Measurements from ENCODE around the gene UBE2L5.
A peak's percentile ranks its signal among the peaks of the same experiment; 100 is the strongest.

The UBE2L5 gene

DNA sequence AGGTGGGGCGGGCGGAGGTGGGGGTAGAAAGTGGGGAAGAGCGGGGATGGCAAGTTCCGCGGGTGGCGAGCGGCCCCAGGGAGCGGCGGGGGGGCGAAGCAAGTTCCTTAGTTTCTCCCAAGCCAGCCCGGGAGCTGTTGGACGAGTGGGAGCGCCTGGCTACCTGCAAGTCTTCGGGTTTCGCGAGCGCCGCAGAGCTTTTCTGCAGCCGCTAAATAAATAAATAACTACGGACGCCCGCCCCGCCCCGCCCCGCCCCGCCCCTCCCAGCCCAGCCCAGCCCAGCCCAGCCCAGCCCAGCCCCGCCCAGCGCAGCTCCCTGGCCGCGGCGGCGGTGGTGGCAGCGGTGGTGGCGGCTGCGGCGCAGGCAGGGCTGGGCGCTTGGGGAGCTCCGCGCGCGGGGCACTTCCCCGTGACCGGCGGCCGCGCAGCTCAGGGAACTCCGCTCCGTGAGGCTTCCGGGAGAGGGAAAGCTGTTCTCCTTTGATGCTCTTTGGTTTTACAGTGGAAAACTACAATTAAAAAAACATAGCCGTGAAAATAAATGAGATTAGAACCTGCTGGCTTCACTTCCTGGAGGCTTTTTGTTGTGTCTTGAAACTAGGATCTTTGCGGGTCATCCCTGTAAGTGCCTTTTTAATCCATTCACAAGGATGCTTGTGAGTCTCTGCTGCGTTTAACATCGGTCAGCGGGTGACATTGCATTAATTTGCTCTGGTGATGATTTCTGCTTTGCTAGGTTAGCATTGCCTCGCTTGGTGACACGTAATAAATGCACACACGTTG, at the start of gene UBE2L5:
TSS of gene UBE2L5 (plus strand) at position 440 of the 786 bp plus-strand sequence. CDS start 5,498 bp downstream, outside the sequence.
- DNase-seq (ENCODE audit: low read depth) = peak; percentile 83

DNA sequence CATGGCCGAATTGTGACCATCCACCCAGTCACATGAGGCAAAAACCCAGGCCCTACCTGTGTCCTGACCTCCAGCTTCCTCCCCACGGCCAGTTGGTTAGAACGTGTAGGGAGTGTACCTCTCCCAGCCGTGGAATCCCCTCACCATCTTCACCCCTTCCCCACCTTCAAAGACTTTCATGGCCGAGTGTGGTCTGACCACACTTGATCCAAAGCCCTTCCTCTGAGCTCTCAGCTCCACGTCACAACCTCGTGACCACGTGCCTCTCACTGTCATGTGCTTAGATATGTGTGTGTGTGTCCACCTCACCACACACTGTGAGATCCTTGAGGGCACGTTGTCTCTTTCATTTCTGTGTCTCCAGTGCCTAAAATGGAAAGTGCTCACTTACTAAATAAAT, 48.6 kb upstream of the UBE2L5 start:
- DNase-seq (ENCODE audit: low read depth) = no peak

DNA sequence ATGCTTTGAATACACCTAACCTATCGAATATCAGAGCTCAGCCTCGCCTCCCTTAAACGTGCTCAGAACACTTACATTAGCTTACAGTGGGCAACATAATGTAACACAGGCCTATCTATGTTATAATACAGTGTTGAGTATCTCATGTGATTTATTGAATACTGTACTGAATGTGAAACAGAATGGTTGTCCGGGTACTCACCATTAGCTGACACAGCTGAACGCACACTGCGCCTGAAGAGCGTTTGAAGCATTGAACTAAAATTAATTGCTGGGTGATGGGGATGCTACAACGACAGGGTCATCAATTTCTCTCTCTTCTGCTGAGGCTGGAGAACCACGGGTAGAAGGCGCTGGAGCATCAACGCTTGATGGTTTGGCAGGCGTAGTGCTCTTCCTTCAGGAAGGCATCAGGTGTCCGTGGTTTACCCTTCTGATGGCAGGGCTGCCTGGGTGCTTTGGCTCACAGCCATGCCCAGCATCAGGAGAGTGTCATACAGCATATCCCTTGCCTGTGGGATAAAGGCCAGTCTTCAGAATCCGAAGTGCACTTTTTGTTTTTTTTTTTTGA, 46.9 kb upstream of the UBE2L5 start:
- no peak for DNase-seq (ENCODE audit: low read depth)

DNA sequence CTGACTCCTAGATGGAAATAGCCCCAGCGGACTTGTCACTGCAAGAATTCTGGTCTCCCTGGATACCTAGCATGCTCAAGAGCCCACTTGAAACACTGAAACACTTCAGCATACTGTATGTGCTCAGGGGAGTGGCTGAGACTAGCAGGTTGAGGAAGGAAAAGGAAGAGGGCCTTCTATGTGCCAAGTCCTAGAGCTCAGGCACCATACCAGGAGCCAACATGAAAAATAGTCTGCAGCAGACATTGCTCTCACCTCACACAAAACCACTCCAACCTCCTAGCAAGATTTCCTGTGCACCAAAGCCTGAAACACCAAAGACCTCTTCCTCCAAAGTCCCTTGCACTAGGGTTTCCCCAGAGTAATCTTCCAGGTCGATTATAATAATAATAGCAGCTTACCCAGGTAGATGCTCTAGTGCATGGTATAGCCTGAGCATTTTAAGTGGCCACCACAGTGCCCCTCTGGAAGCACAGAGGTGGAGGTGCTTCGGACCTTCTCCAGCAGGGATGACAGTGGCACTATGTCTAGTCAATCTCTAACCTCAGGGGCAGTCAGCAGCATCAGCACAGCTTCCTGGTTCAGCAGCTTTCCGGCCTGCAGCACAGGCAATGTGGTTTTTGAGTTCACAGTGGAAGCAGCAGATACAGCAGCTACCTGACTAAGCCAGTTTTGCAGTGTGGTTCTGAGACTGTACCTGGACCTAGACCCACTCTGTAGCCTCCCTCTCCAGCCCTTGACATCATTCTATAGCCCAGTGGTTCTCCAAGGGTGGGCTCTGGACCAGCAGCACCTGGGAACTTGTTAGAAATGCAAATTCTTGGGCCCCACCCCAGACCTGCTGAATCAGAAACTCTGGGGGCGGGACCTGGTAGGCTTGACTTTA, 45.6 kb upstream of the UBE2L5 start:
- no peak for DNase-seq (ENCODE audit: low read depth)

DNA sequence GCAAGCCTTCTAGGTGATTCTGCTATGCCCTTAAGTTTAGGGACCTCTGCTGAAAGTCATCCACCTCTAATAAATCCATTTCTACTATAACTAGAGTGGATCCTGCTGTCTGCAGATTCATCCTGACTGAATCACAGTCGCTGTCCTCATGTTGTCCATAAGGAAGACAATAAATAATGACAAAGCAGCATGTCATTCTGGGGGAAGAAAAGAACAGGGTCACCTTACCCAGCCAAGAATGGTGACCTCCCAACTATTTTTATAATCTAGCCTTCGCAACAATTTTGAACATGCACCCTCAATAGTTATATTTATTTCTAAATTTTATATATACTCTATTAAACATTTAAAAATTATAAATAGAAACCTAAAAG, 45.0 kb upstream of the UBE2L5 start:
- DNase-seq (ENCODE audit: low read depth) = no peak

DNA sequence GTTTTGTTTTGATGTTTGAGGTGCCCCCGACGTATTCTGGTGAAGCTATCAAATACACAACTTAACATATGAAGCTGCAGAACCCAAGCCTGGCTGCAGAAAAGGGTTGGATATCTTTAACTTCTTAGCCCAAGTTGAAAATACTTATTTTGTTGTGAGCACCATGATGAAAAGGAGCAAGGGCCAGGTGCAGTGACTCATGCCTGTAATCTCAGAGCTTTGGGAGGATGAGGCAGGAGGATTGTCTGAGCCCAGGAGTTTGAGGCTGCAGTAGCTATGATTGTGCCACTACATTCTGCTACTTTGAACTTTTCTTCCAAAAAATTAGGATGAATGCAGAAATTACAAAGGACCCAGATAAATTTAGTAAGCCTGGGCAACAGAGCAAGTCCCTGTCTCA, 44.1 kb upstream of the UBE2L5 start:
- DNase-seq (ENCODE audit: low read depth) = no peak

DNA sequence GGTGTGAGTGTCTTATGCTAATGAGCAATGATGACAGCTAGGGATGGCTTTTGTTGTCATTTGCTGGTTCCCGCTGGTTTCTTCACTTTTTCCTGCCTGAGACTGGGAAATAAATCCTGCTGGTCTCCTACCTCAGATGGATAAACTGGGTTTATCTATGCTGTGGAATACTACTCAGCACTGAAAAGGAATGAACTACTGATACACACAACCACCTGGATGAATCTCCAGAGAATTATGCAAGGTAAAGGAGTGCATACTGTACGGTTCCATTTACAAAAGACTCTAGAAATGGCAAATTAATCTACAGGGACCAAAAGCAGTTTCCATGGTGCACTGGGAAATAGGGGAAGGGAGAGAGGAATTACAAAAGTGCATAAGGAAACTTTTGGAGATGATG, 41.2 kb upstream of the UBE2L5 start:
- no peak for DNase-seq (ENCODE audit: low read depth)

DNA sequence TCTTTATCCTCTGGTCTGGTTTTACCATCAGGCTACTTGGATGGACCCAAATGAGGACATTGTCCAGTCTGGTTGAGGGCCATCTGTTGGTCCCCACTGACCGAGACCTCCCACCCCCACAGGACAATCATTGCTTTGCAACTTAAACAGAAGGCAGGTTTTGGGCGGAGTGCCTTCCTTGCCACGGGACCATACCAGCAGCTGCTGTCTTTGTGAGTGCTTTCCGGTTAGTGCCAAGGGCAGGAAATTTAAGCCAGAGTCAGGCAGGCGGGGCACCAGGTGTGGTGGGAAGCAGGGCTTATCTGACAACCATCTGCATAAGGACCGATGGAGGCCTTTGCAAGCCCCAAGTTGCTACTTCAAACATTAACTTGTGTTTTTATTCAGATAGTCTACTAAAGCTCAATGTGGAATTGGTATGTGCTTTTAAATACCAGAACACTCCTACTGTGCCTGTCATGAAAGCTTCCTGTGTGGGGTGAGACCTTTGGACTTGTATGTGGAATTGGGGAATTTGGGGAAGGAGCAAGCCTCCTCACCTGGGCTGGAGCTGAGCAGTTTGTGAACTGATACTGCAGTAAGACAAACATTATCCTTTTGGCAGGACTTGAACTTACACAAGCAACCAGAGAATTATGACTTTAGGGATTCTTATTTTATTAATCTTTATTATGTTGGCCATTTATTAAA, 39.3 kb upstream of the UBE2L5 start:
- no peak for DNase-seq (ENCODE audit: low read depth)

DNA sequence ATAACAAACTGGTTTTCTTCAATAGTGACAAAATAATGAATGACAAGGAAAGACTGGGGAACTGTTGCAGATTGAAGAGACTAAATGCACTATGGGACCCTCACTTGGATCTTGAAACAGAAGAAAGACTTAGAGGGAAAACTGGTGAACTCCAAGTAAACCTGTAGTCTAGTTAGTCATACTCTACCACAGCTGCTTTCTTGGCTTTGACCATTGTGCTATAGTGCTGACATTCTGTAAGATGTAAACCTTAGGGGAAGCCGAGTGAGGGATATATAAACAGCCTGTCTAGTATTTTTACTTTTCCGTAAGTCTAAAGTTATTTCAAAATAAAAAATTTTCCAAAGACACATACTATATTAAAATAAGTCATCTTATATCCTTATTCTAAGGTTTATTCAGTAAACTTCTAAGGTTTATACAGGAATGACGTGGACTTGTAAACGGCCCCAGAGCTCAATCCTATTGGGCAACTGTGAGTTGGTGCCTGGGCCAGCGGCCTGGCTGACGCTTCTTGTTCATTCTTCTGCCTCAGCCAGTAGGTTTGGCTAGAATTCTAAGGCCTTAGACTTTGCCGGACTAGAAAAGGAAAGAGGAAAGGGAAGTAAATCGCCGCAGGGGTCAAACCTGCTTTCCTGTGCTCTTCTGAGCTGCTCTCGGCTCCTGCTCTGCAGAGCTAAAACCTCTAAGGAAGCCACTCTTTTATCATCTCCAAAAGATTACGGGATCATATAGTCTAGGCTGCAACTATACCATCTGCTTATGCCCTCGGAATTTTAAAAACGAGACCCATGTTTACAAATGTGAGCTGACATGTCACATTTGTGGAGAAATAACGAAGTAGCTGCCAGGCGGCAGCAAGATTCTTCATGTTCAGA, 33.6 kb upstream of the UBE2L5 start:
- DNase-seq (ENCODE audit: low read depth) = peak; percentile 77

DNA sequence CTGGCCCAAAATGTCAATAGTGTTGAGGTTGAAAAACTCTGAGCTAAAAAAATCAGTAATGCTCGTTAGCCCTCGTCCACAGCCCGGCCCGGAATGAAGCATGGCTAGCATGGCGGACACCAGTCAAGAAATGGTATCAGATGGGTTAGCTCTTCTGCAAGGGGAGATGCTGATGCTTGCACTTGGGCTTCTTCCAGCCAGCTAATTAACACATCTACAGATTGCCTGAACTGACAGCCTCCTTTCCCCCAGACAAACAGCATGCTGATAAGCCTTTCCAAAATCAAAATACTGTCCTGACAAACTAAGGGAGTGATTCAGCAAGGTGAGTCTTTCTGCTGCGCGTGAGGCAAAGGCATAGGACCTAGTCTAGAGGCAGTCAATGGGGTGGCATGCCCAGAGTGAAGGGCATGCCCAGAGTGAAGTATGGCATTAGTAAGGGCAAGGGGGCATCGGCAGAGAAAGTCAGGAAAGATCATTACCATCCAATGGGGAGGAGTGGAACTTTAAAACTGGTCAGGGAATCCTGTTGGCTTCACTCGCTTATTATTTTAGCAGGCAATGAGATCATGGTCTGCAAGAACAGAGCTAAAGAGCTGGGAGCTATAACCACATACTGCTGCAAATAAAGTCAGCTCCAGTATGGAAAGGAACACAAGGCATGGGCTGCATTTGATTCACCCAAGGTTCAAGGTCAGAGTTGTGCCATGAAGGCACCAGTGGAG, 30.2 kb upstream of the UBE2L5 start:
- DNase-seq (ENCODE audit: low read depth) = no peak

DNA sequence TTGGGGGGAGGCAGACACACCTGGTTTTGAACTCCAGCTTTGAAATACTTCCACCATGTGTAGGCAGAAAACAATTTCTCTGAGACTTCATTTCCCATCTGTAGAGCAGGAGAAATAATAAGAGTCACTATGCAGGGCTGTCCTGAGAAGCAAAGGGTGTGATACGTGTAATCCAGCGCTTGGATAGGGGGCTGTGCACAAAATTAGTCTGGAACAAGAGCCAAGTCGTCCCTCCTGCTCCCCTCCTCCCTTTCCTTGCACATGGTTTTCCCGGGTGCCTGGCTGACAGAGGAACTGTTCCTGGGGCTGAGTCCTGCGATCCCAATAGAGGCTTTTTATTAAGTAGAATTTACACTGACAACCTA, 29.6 kb upstream of the UBE2L5 start:
- DNase-seq (ENCODE audit: low read depth) = no peak

DNA sequence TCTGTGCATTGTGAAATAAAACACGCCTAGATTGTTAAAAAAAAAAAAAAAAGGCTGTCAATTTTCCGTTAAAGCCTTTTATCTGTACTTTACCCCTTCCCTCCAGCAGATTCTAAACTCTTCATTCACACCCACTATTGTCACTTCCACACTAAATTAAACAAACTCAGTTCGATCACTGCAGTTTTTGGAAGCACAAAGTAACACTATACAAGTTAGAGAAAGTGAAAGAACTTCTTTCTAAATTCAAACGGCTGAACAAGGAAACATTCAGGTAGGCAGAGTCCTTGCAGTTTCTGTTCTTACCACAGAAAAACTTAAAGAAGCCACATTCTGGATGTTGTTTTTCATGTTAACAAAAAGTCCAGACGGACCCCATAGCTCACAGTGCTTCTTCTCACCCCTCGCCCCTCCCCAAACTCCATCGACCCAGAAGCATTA, 27.5 kb upstream of the UBE2L5 start:
- DNase-seq (ENCODE audit: low read depth) = no peak

DNA sequence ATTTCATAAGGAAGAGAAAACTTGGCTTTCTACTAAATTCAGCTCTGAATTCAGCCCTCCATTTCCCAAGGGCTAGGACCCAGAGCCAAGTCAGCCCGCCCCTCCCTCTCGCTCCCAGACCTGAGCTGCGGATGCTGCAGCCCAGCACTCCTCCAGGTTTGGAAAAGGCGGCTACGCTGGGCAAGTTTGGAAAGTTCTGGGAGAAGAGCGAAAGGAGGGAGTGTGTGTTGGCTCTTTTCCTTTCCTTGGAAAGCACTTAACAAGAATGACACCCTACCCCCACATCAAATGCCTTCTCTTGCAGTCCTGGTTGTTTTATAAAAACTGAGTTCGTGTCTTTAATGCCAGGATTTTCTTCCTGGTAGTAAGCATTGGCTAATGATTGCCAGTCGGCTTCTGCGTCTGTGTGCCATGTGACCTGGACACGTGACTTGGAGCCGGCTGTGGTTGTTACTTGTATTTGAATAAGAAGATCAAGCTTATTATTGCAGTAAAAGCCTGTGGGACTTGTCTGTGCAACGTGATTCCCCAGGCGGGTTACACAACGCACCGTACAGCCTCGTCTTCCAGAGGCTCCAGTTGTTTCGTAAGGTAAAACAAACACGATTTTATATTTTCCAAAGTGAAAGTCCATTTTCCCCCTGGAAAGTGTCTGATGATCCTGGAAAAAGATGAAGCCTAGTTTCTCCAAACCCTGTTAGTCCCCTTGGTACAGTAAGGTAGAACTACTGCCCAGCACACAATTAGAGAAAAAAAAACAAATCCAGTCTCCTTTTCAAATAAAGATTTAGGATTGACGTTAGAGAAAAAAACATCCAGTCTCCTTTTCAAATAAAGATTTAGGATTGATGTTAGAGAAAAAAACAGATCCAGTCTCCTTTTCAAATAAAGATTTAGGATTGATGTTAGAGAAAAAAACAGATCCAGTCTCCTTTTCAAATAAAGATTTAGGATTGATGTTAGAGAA, 26.8 kb upstream of the UBE2L5 start:
- peak; percentile 91 for DNase-seq (ENCODE audit: low read depth)

DNA sequence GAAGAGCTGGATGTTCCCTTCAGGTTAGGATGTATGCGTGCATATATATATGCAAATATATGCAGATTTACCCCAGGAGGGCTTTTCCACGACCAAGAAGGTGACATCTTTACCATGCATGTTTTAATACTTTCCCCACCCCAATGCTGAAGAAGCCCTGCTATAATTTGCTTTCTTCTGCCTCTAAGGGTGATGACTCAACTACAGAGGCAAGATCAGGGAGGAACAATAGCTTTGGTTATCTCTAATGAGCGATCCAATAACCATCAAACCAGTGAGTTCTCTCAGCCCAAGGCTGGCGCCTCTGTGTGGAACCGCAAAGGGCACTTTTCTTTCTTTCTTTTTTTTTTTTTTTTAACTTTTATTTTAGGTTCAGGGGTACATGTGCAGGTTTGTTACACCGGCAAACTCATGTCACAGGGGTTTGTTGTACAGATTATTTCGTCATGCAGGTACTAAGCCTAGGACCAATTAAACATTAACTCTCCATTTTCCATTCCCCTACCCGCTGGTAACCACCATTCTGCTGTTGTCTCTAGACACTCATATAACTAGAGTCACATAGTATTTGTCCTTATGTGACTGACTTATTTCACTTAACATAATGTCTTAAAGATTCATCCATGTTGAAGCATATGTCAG, 25.7 kb upstream of the UBE2L5 start:
- DNase-seq (ENCODE audit: low read depth) = no peak

DNA sequence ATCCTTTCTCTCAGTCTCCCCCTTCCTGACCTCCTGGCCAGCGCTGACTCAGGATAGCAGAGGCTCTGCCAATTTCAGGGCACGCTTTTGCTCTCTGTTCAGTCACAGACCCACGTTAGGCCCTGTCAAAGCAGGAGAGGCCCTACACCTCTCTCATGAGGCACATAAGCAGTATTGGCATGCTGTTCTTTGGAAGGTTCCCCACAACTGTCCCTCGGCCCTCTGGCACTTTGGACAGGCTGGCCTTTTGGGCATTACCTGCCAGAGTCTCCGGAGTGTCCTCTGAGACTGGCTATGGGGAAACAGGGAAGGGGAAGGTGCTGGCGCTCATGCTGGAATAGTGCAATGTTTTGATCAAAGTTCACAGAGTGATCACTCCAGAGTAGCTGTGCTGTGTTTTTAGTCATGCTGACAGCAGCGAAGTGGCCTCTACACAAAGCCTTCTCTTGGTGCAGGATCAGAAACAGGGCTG, 23.7 kb upstream of the UBE2L5 start:
- DNase-seq (ENCODE audit: low read depth) = no peak

DNA sequence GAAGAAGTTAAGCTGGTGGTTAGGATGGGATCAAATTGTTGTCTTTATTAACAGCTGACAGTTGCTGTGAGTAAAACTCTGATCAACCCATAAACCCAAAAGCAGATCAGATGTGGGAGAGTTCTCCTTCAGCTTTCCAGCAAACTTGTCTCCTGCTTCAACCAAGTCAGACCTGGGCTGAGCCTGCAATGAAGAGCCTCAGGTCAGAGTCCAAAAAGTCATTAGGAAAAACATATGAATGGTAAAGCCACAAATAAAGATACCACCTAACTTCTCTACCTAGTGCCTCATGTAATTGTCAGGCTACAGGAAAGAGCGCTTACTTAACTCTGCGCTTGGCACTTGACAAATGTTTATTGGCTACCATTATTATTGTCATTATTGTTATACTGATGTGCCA, 21.9 kb upstream of the UBE2L5 start:
- no peak for DNase-seq (ENCODE audit: low read depth)

DNA sequence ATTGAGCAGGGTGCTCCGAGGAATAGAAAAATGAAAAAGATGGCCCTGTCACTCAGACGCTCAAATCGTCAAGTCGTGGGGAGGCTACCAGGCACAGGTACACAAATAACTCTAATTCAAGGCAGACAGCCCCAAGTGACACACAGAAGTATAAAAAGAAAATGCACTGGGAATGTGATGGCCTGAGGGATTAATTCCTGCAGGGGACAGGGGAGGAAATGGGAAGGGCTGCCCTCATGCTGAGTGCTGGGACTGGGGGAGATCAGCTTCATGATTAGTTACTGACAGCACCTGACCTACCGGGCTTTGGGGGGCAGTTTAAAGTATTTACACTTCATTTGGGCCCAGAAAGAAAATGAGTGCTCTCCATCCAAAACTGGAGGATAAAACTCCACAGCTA, 20.9 kb upstream of the UBE2L5 start:
- no peak for DNase-seq (ENCODE audit: low read depth)

DNA sequence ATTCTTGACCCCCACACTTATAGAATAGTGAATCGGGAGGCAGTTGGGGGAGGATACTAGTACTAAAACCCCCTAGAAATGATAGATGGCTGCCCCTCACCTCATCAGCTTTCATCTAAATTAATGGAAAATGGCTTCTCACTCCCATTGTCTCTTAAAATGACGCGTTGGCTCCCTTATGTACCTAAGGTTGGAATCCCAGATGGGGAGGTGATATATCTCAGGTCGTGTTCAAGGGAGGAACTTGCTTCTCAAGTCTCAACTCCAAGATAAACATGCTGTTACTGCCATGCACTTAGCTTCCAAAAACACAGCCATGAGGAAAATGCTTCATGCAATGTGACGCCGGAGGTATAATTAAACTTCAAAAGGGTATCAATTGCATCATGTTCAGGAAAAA, 18.8 kb upstream of the UBE2L5 start:
- no peak for DNase-seq (ENCODE audit: low read depth)

DNA sequence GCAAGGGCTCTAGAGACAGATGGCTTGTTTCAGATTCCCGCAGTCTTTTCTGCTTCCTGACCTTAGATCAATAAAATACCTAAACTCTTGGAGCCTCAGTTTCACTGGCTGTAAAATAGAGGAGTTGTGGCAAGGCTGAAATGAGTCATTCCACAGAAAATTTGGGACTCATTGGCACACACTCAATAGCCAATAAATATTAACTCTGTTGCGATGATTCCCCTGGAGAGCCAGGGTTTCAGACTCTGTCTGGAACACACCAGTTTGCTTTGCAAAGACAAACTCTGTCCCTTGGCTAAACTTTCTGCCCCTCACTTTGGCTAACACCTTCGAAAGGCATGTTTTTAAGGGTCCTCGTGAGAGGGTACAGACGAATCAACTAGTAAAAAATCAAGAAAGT, 18.1 kb upstream of the UBE2L5 start:
- no peak for DNase-seq (ENCODE audit: low read depth)

All from EH (cell line).